HepG2 (cell line): ENCODE results near the gene ZDHHC19. TPM values are rescaled to one million over a fixed set of nuclear protein-coding genes. Genes with fewer than 3 reads are reported as not detected.

Source experiments
- ARNTL ChIP-seq: sonication (generic); formaldehyde crosslinking; IDR thresholded peaks from 2 replicates; pipeline ENCODE4 v1.4.0; 2020; ENCODE audit warnings: mild to moderate bottlenecking, missing genetic modification reagents
- BHLHE40 ChIP-seq: IDR thresholded peaks from 2 replicates; pipeline ENCODE4 v1.6.1; 2011; ENCODE audit warnings: low read length, improper control_type of control experiment
- KDM4B ChIP-seq: sonication (generic); formaldehyde crosslinking; IDR thresholded peaks from 2 replicates; pipeline ENCODE4 v1.4.0; 2020; ENCODE audit warnings: missing genetic modification reagents
- KLF15 ChIP-seq: sonication (generic); formaldehyde crosslinking; IDR thresholded peaks from 2 replicates; pipeline ENCODE4 v1.8.1; 2023; ENCODE audit warnings: borderline replicate concordance, mild to moderate bottlenecking, inconsistent platforms, missing genetic modification reagents, mixed read lengths
- MAFF ChIP-seq: IDR thresholded peaks from 2 replicates; pipeline ENCODE4 v1.6.1; 2011; ENCODE audit warnings: low read depth, low read length, improper control_type of control experiment
- MYC ChIP-seq: sonication (generic); formaldehyde crosslinking; IDR thresholded peaks from 2 replicates; pipeline ENCODE4 v1.9.0; 2021; ENCODE audit warnings: missing genetic modification reagents, borderline replicate concordance
- NFE2L1 ChIP-seq: sonication (generic); formaldehyde crosslinking; IDR thresholded peaks from 2 replicates; pipeline ENCODE4 v1.4.0; 2020; ENCODE audit warnings: missing genetic modification reagents, mild to moderate bottlenecking, borderline replicate concordance
- PPARG ChIP-seq: conservative IDR thresholded peaks from 2 replicates; pipeline ENCODE4 v1.6.1; 2016; ENCODE audit warnings: missing biosample characterization, missing genetic modification reagents
- RCOR2 ChIP-seq: IDR thresholded peaks from 2 replicates; pipeline ENCODE4 v1.6.1; 2016; ENCODE audit warnings: missing biosample characterization, missing genetic modification reagents
- SIX4 ChIP-seq: sonication (generic); formaldehyde crosslinking; IDR thresholded peaks from 2 replicates; pipeline ENCODE4 v1.4.0; 2020; ENCODE audit warnings: missing genetic modification reagents
- SP140L ChIP-seq: sonication (generic); formaldehyde crosslinking; IDR thresholded peaks from 2 replicates; pipeline ENCODE4 v1.4.0; 2020; ENCODE audit warnings: missing genetic modification reagents, borderline replicate concordance
- TBX2 ChIP-seq: sonication (generic); formaldehyde crosslinking; IDR thresholded peaks from 2 replicates; pipeline ENCODE4 v1.5.0; 2020; ENCODE audit warnings: missing genetic modification reagents, mild to moderate bottlenecking, borderline replicate concordance
- ZBTB20 ChIP-seq: sonication (generic); formaldehyde crosslinking; IDR thresholded peaks from 2 replicates; pipeline ENCODE4 v1.8.1; 2023; ENCODE audit warnings: missing genetic modification reagents, low read depth, mild to moderate bottlenecking, borderline replicate concordance
- ZBTB38 ChIP-seq: sonication (generic); formaldehyde crosslinking; IDR thresholded peaks from 2 replicates; pipeline ENCODE4 v1.5.1; 2020; ENCODE audit warnings: mild to moderate bottlenecking, missing genetic modification reagents
- ZBTB42 ChIP-seq: sonication (generic); formaldehyde crosslinking; IDR thresholded peaks from 2 replicates; pipeline ENCODE4 v1.5.0; 2020; ENCODE audit warnings: mild to moderate bottlenecking, missing genetic modification reagents
- ZBTB8A ChIP-seq: sonication (generic); formaldehyde crosslinking; IDR thresholded peaks from 2 replicates; pipeline ENCODE4 v1.4.0; 2020; ENCODE audit warnings: mild to moderate bottlenecking, low read depth, missing genetic modification reagents, borderline replicate concordance
- ZNF598 ChIP-seq: sonication (generic); formaldehyde crosslinking; IDR thresholded peaks from 2 replicates; pipeline ENCODE4 v1.5.1; 2020; ENCODE audit warnings: mild to moderate bottlenecking, missing genetic modification reagents, borderline replicate concordance
- ZNF678 ChIP-seq: sonication (generic); formaldehyde crosslinking; IDR thresholded peaks from 2 replicates; pipeline ENCODE4 v1.4.0; 2020; ENCODE audit warnings: mild to moderate bottlenecking, missing genetic modification reagents
- ZNF788 ChIP-seq: sonication (generic); formaldehyde crosslinking; IDR thresholded peaks from 2 replicates; pipeline ENCODE4 v1.5.0; 2020; ENCODE audit warnings: mild to moderate bottlenecking, missing genetic modification reagents, borderline replicate concordance
- ZNF891 ChIP-seq: sonication (generic); formaldehyde crosslinking; IDR thresholded peaks from 2 replicates; pipeline ENCODE4 v1.5.0; 2020; ENCODE audit warnings: mild to moderate bottlenecking, missing genetic modification reagents
- ZSCAN20 ChIP-seq: sonication (generic); formaldehyde crosslinking; IDR thresholded peaks from 2 replicates; pipeline ENCODE4 v1.4.0; 2020; ENCODE audit warnings: missing genetic modification reagents, mild to moderate bottlenecking, borderline replicate concordance
- polyA plus RNA-seq, 8 experiments: library from polyadenylated mRNA; depleted of rRNA in 3 of 8; stranded (reverse) in 7 of 8; unstranded in 1 of 8; fragments of >200 nt; fragmentation: Illumina TruSeq in 4 of 8; extraction: Trizol in 4 of 8; gene quantifications; 2 replicates each; pipeline versions ENCODE4 v1.2.1 to v1.2.3, GENCODE V29; 2011 to 2016; ENCODE audit warnings: low read depth in 4 of 8, missing spikeins in 1 of 8, mixed read lengths in 1 of 8; ENCODE audit not compliant: insufficient read depth in 1 of 8
- total RNA-seq, 5 experiments: library from RNA; depleted of rRNA; stranded (reverse); fragments of >200 nt; fragmentation: Illumina TruSeq; extraction: Trizol; gene quantifications; 2 replicates each; pipeline ENCODE4 v1.2.3, GENCODE V29; 2016; ENCODE audit warnings: low read depth in 1 of 5
- TF ChIP-seq, protein P1 (sequence below): sonication (generic); formaldehyde crosslinking; IDR thresholded peaks from 2 replicates; pipeline ENCODE4 v1.9.0; 2021; ENCODE audit warnings: missing genetic modification reagents, borderline replicate concordance
- TF ChIP-seq, protein P2 (sequence below): fragments of 450-650 bp; IDR thresholded peaks from 2 replicates; pipeline ENCODE4 v1.6.1; 2016
- TF ChIP-seq, protein P3 (sequence below): sonication (generic); formaldehyde crosslinking; IDR thresholded peaks from 2 replicates; pipeline ENCODE4 v1.8.0; 2022; ENCODE audit warnings: low read depth, missing genetic modification reagents

ZDHHC19 gene
- total and polyA plus RNA-seq, 2 of the 13 experiments (the other 11 are each of a cell fraction or from before 2014, with no cell fraction given) = 0.22 to 0.53 TPM

DNA sequence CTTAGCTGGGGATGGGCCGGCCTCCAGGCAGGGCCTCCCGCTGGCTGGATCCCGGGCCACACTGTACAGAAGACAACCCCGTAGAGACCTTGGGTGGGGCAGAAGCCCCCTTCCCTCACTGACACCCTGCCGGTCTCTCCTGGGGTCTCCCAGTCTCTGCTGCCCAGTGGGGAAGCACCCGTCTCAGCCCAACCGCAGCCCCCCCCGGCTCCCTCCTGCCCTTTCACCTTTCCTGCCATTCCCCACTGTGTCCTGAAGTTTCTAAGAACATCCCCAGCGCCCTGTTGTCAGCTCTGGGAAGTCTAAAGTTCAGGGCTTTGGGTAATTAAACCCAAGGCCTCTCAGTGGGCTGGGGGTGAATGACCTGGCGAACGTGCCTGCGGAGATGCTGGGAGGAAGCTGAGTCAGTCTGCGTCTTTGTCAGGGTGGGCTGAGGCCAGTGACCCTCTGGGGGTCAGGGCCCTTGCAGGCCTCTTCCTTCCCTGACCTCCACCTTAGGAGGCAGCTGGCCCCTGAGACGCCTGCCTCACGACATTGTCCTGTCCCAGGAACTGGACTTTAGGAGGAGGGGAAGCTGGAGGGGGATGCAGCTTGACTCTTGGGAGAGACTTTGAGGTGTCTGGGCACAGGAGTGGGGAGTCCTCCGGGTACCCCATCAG is 3.7 kb upstream of the ZDHHC19 start (continued):
- TF ChIP-seq, protein P1, sequence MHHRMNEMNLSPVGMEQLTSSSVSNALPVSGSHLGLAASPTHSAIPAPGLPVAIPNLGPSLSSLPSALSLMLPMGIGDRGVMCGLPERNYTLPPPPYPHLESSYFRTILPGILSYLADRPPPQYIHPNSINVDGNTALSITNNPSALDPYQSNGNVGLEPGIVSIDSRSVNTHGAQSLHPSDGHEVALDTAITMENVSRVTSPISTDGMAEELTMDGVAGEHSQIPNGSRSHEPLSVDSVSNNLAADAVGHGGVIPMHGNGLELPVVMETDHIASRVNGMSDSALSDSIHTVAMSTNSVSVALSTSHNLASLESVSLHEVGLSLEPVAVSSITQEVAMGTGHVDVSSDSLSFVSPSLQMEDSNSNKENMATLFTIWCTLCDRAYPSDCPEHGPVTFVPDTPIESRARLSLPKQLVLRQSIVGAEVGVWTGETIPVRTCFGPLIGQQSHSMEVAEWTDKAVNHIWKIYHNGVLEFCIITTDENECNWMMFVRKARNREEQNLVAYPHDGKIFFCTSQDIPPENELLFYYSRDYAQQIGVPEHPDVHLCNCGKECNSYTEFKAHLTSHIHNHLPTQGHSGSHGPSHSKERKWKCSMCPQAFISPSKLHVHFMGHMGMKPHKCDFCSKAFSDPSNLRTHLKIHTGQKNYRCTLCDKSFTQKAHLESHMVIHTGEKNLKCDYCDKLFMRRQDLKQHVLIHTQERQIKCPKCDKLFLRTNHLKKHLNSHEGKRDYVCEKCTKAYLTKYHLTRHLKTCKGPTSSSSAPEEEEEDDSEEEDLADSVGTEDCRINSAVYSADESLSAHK (CRISPR knock-in tag) = no peak
- TF ChIP-seq MYC = peak; percentile 70; the same call in 1 of the 2 replicates
- peak; percentile 91 for TF ChIP-seq BHLHE40
- TF ChIP-seq ZBTB42 = peak; percentile 52; the same call in 1 of the 2 replicates
- peak; percentile 51; the same call in 1 of the 2 replicates for TF ChIP-seq ZBTB20 (CRISPR knock-in tag)
- TF ChIP-seq ZBTB8A (CRISPR knock-in tag) = no peak
- TF ChIP-seq ARNTL (CRISPR knock-in tag) = peak; percentile 79
- no peak for TF ChIP-seq NFE2L1 (CRISPR knock-in tag)
- TF ChIP-seq ZNF788 (CRISPR knock-in tag) = peak; percentile 82; the same call in 1 of the 2 replicates
- peak; percentile 94 for TF ChIP-seq PPARG
- TF ChIP-seq ZNF891 = 0 out of 2 replicates have a peak, but pooled peaks have one; percentile 12
- TF ChIP-seq ZSCAN20 (CRISPR knock-in tag) = no peak
- TF ChIP-seq KDM4B (CRISPR knock-in tag) = 0 out of 2 replicates have a peak, but pooled peaks have one; percentile 15
- no peak for TF ChIP-seq KLF15 (CRISPR knock-in tag)
- no peak for TF ChIP-seq ZNF678 (CRISPR knock-in tag)
- 0 out of 2 replicates have a peak, but pooled peaks have one; percentile 19 for TF ChIP-seq ZNF598 (CRISPR knock-in tag)
- TF ChIP-seq ZBTB38 = peak; percentile 86
- TF ChIP-seq RCOR2 = peak; percentile 83
- peak; percentile 96 for TF ChIP-seq TBX2 (CRISPR knock-in tag)
- TF ChIP-seq, protein P2, sequence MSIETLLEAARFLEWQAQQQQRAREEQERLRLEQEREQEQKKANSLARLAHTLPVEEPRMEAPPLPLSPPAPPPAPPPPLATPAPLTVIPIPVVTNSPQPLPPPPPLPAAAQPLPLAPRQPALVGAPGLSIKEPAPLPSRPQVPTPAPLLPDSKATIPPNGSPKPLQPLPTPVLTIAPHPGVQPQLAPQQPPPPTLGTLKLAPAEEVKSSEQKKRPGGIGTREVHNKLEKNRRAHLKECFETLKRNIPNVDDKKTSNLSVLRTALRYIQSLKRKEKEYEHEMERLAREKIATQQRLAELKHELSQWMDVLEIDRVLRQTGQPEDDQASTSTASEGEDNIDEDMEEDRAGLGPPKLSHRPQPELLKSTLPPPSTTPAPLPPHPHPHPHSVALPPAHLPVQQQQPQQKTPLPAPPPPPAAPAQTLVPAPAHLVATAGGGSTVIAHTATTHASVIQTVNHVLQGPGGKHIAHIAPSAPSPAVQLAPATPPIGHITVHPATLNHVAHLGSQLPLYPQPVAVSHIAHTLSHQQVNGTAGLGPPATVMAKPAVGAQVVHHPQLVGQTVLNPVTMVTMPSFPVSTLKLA = no peak
- TF ChIP-seq SP140L = no peak
- no peak for TF ChIP-seq MAFF
- TF ChIP-seq SIX4 (CRISPR knock-in tag) = no peak; the same call in 1 of the 2 replicates
- TF ChIP-seq, protein P3, sequence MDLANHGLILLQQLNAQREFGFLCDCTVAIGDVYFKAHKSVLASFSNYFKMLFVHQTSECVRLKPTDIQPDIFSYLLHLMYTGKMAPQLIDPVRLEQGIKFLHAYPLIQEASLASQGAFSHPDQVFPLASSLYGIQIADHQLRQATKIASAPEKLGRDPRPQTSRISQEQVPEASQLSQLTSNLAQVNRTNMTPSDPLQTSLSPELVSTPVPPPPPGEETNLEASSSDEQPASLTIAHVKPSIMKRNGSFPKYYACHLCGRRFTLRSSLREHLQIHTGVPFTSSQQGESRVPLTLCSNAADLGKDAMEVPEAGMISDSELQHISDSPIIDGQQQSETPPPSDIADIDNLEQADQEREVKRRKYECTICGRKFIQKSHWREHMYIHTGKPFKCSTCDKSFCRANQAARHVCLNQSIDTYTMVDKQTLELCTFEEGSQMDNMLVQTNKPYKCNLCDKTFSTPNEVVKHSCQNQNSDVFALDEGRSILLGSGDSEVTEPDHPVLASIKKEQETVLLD (CRISPR knock-in tag) = no peak
